Measurements from ENCODE around the gene TTC1. TPM values are rescaled to one million over a fixed set of nuclear protein-coding genes. Genes with fewer than 3 reads are reported as not detected.

The TTC1 gene
- total RNA-seq, 3 donors from 2014 or later (not counting 1 experiment from before 2014, with no cell fraction given), result 28.1 to 34.9 (median 33.6) TPM

DNA sequence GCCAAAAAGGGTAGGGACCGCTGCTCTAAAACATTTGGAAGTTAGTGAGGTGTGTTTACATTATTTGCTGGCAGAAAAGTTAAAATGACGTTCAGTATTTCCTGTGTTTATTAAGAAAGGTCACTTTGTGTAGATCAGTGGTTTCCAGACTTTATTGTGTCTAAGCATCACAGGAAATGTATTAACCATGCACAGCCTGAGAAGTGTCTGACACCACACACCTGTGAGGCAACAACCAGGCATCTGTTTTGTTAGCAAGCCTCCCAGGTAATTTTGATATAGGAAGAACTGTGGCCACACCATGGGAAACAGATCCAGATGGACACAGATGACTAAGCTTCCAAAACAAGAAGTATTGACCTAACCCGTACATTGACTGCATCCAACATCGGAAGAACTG lies 12.0 kb downstream of the TTC1 start:
- Histone ChIP-seq H3K27ac (ENCODE audit: low read length) (no peak overlapping the region), H3K9me3 (ENCODE audit: control insufficient read depth, insufficient read depth, low read length) (no peaks in the 10 kb centered on the region), H3K4me1 (ENCODE audit: control insufficient read depth, insufficient read depth, low read length) (peaks cover 4% of the 10 kb centered on the region), H3K36me3 (ENCODE audit: control insufficient read depth, insufficient read depth, low read length) (peaks cover 12% of the 10 kb centered on the region), H3K27me3 (ENCODE audit: control insufficient read depth, insufficient read depth, low read length) (no peaks in the 10 kb centered on the region), H3K4me3 (ENCODE audit: low read length) (no peak overlapping the region)
- Mint-ChIP-seq H3K4me1 (peaks cover 11 to 24% of the 10 kb centered on the region in 2 donors), H3K27ac (no peak overlapping the region), H3K36me3 (no peaks in the 10 kb centered on the region), H3K4me3 (no peak overlapping the region), H3K9me3 (no peaks in the 10 kb centered on the region), H3K27me3 (ENCODE audit: low read depth in 2 of 2) (no peaks in the 10 kb centered on the region)
- DNase-seq (peak in 1 of 2 donors; percentile 29), ATAC-seq (no peak)
- TF ChIP-seq, protein P1, sequence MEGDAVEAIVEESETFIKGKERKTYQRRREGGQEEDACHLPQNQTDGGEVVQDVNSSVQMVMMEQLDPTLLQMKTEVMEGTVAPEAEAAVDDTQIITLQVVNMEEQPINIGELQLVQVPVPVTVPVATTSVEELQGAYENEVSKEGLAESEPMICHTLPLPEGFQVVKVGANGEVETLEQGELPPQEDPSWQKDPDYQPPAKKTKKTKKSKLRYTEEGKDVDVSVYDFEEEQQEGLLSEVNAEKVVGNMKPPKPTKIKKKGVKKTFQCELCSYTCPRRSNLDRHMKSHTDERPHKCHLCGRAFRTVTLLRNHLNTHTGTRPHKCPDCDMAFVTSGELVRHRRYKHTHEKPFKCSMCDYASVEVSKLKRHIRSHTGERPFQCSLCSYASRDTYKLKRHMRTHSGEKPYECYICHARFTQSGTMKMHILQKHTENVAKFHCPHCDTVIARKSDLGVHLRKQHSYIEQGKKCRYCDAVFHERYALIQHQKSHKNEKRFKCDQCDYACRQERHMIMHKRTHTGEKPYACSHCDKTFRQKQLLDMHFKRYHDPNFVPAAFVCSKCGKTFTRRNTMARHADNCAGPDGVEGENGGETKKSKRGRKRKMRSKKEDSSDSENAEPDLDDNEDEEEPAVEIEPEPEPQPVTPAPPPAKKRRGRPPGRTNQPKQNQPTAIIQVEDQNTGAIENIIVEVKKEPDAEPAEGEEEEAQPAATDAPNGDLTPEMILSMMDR (IDR thresholded peaks at IDR 0.05), result no peak
- 78% methylated on average over 4 of the region's 4 CpGs for WGBS (ENCODE audit: insufficient coverage)
- intact Hi-C loops (cut with micrococcal nuclease), result loop anchor here (1.0 kb wide), 1 partner anchor 370 kb away; no protein-coding TSS in a partner anchor

DNA sequence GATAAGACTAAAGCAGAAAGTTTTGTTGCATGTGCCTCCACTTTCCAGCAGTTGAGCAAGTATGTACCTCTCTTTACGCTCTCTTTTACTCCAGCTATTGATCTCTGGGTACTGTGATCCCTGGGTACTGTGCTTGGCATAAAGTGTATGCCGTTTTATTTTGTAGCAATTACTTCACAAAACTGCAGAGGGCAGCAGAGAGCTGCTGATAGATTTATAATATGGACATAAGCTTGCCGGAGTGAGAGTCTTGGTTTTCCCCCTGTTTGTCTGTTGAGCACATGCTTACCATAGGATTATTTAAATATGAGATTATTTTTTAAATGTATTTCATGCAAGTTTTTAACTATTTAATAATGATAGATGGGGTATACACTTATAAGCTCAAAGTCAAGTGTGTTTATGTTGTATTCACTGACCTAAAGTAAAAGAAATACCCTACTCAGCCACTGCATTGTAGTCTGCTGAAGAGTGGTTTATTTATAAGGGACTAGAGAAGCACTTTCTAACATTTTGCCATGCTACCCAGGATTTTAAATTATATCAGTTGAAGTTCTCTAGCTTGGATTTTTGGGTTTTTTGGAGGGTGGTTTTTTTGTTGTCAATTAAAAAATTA lies 13.0 kb downstream of the TTC1 start:
- H3K27me3 ChIP-seq (ENCODE audit: control insufficient read depth, insufficient read depth, low read length), result no peaks in the 10 kb centered on the region
- peaks cover 13% of the 10 kb centered on the region for H3K36me3 ChIP-seq (ENCODE audit: control insufficient read depth, insufficient read depth, low read length)
- TF ChIP-seq, protein P1 (IDR thresholded peaks at IDR 0.05), result peak; percentile 93
- Mint-ChIP-seq H3K9me3 (no peaks in the 10 kb centered on the region), H3K36me3 (no peaks in the 10 kb centered on the region), H3K27me3 (ENCODE audit: low read depth in 2 of 2) (no peaks in the 10 kb centered on the region), H3K27ac (peak overlapping the region; percentile 5 to 81), H3K4me1 (peaks cover 20 to 31% of the 10 kb centered on the region in 2 donors), H3K4me3 (no peak overlapping the region)
- H3K4me1 ChIP-seq (ENCODE audit: control insufficient read depth, insufficient read depth, low read length), result peaks cover 4% of the 10 kb centered on the region
- ATAC-seq, result peak; percentile 91 to 98 (median 98)
- H3K27ac ChIP-seq (ENCODE audit: low read length), result no peak overlapping the region
- no peaks in the 10 kb centered on the region for H3K9me3 ChIP-seq (ENCODE audit: control insufficient read depth, insufficient read depth, low read length)
- no peak overlapping the region for H3K4me3 ChIP-seq (ENCODE audit: low read length)
- intact Hi-C loops (cut with micrococcal nuclease), result loop anchor here (1.0 to 2.0 kb wide), 3 partner anchors 177 to 369 kb away; no protein-coding TSS in a partner anchor
- 28% methylated on average over 3 of the region's 3 CpGs for WGBS (ENCODE audit: insufficient coverage)
- peak; percentile 33 to 85 for DNase-seq

DNA sequence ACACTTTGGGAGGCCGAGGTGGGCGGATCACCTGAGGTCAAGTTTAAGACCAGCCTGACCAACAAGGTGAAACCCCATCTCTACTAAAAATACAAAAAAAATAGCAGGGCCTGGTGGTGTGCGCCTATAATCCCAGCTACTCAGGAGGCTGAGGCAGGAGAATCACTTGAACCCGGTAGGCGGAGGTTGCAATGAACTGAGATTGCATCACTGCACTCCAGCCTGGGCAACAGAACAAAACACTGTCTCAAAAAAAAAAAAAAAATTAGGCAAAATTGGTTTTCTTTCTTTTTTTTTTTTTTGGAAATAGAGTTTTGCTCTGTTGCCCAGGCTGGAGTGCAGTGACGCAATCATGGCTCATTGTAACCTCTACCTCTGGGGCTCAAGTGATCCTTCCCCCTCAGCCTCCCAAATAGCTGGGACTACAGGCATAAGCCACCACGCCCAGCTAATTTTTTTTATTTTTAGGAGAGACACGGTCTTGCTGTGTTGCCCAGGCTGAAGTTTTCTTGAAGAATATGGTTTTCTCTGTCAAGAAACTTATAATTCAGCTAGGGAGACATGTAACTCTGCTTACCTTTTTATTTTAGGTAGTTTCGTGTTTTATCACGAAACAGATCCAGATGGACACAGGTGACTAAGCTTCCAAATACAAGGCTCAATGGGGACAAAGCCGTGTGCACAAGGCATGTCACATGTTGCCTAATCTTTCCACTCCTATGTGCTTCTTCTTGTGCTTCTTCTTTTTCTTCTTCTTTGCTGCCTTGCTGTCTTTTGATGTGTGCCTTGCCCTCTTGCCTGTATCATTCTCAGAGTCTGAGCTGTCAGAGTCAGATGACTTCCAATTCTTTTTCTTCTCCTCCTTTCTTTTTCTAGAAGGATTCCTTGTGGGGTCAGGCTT lies 14.3 kb downstream of the TTC1 start:
- TF ChIP-seq, protein P1 (IDR thresholded peaks at IDR 0.05), result no peak
- no peak overlapping the region for H3K4me3 ChIP-seq (ENCODE audit: low read length)
- intact Hi-C loops (cut with micrococcal nuclease), result loop anchor here (2.0 kb wide), 1 partner anchor 176 kb away; no protein-coding TSS in a partner anchor
- ATAC-seq, result no peak
- Mint-ChIP-seq H3K27ac (peak overlapping the region in 1 of 2 donors; percentile 44), H3K9me3 (no peaks in the 10 kb centered on the region), H3K4me3 (no peak overlapping the region), H3K36me3 (no peaks in the 10 kb centered on the region), H3K4me1 (peaks cover 31 to 39% of the 10 kb centered on the region in 2 donors), H3K27me3 (ENCODE audit: low read depth in 2 of 2) (no peaks in the 10 kb centered on the region)
- 94% methylated on average over 11 of the region's 11 CpGs for WGBS (ENCODE audit: insufficient coverage)
- no peaks in the 10 kb centered on the region for H3K9me3 ChIP-seq (ENCODE audit: control insufficient read depth, insufficient read depth, low read length)
- peaks cover 13% of the 10 kb centered on the region for H3K36me3 ChIP-seq (ENCODE audit: control insufficient read depth, insufficient read depth, low read length)
- H3K4me1 ChIP-seq (ENCODE audit: control insufficient read depth, insufficient read depth, low read length), result peaks cover 4% of the 10 kb centered on the region
- H3K27me3 ChIP-seq (ENCODE audit: control insufficient read depth, insufficient read depth, low read length), result no peaks in the 10 kb centered on the region
- no peak overlapping the region for H3K27ac ChIP-seq (ENCODE audit: low read length)
- DNase-seq, result no peak

Measured in natural killer cell (primary cell).